Trophoblast cell (in vitro differentiated cells and primary cell): Measurements from ENCODE around the gene CYP46A1.

Experiments
- DNase-seq, 2 donors: peaks; one replicate each; pipeline ENCODE4 v3.0.0-alpha.2; 2016
- H2AFZ ChIP-seq: 2 replicates; pipeline ENCODE4 v1.6.1; 2013; ENCODE audit warnings: low read length, moderate library complexity, mild to moderate bottlenecking; ENCODE audit not compliant: insufficient read depth, poor library complexity
- H2AK5ac ChIP-seq: 2 replicates; pipeline ENCODE4 v1.6.1; 2013; ENCODE audit warnings: mild to moderate bottlenecking, low read length
- H2BK120ac ChIP-seq: 2 replicates; pipeline ENCODE4 v1.6.1; 2013; ENCODE audit warnings: low read length, mild to moderate bottlenecking, moderate library complexity; ENCODE audit not compliant: insufficient read depth, poor library complexity
- H2BK12ac ChIP-seq: 2 replicates; pipeline ENCODE4 v1.6.1; 2013; ENCODE audit warnings: mild to moderate bottlenecking, low read length, moderate library complexity
- H2BK5ac ChIP-seq: 2 replicates; pipeline ENCODE4 v1.6.1; 2013; ENCODE audit warnings: low read length, low read depth, moderate library complexity, mild to moderate bottlenecking; ENCODE audit not compliant: poor library complexity
- H3K14ac ChIP-seq: 2 replicates; pipeline ENCODE4 v1.6.1; 2013; ENCODE audit warnings: mild to moderate bottlenecking, low read length
- H3K18ac ChIP-seq: 2 replicates; pipeline ENCODE4 v1.6.1; 2013; ENCODE audit warnings: mild to moderate bottlenecking, low read length
- H3K23ac ChIP-seq: 2 replicates; pipeline ENCODE4 v1.6.1; 2013; ENCODE audit warnings: low read length
- H3K27ac ChIP-seq: 2 replicates; pipeline ENCODE4 v1.5.1; 2013; ENCODE audit warnings: low read depth, mild to moderate bottlenecking, inconsistent platforms, low read length, moderate library complexity
- H3K27me3 ChIP-seq: 2 replicates; pipeline ENCODE4 v1.6.1; 2013; ENCODE audit warnings: inconsistent platforms, mild to moderate bottlenecking, low read length, moderate library complexity; ENCODE audit not compliant: insufficient read depth
- H3K36me3 ChIP-seq, 2 experiments: 1 replicate in 1 of 2; 2 replicates in 1 of 2; pipeline ENCODE4 v1.6.1; 2013; ENCODE audit warnings: low read length in 2 of 2, mild to moderate bottlenecking in 2 of 2, moderate library complexity in 1 of 2; ENCODE audit not compliant: insufficient read depth in 2 of 2, control insufficient read depth in 1 of 2
- H3K4ac ChIP-seq: 2 replicates; pipeline ENCODE4 v1.6.1; 2013; ENCODE audit warnings: low read depth, mild to moderate bottlenecking, low read length, moderate library complexity
- H3K4me1 ChIP-seq, 2 experiments: 1 replicate in 1 of 2; 2 replicates in 1 of 2; pipeline ENCODE4 v1.6.1; 2013; ENCODE audit warnings: low read length in 2 of 2, mild to moderate bottlenecking in 2 of 2, moderate library complexity in 1 of 2; ENCODE audit not compliant: insufficient read depth in 2 of 2, control insufficient read depth in 1 of 2
- H3K4me2 ChIP-seq: 2 replicates; pipeline ENCODE4 v1.6.1; 2013; ENCODE audit warnings: inconsistent platforms, mild to moderate bottlenecking, low read length, moderate library complexity
- H3K4me3 ChIP-seq: 2 replicates; pipeline ENCODE4 v1.5.1; 2013; ENCODE audit warnings: mild to moderate bottlenecking, low read depth, low read length, inconsistent platforms
- H3K79me1 ChIP-seq: one replicate; pipeline ENCODE4 v1.6.1; 2013; ENCODE audit warnings: low read length
- H3K79me2 ChIP-seq: 2 replicates; pipeline ENCODE4 v1.6.1; 2013; ENCODE audit warnings: low read length, mild to moderate bottlenecking; ENCODE audit not compliant: control insufficient read depth, insufficient read depth, poor library complexity
- H3K9ac ChIP-seq: 2 replicates; pipeline ENCODE4 v1.6.1; 2013; ENCODE audit warnings: mild to moderate bottlenecking, low read length
- H3K9me3 ChIP-seq: 2 replicates; pipeline ENCODE4 v1.6.1; 2013; ENCODE audit warnings: low read depth, mild to moderate bottlenecking, control low read depth, inconsistent platforms, low read length; ENCODE audit not compliant: insufficient read depth
- H4K12ac ChIP-seq: 2 replicates; pipeline ENCODE4 v1.6.1; 2013; ENCODE audit warnings: low read depth, mild to moderate bottlenecking, low read length, moderate library complexity
- H4K8ac ChIP-seq: 2 replicates; pipeline ENCODE4 v1.6.1; 2013; ENCODE audit warnings: low read depth, mild to moderate bottlenecking, low read length, moderate library complexity
- H4K91ac ChIP-seq: one replicate; pipeline ENCODE4 v1.6.1; 2013; ENCODE audit warnings: low read depth, mild to moderate bottlenecking, low read length, moderate library complexity
- WGBS: extraction: QIAGEN DNeasy Blood & Tissue Kit; methylation state at CpG from one replicate; pipeline ENCODE4 v1.1.7; 2013; ENCODE audit warnings: missing lambda C conversion rate; ENCODE audit not compliant: insufficient read length, insufficient coverage; ENCODE audit errors: extremely low coverage; 5-methylcytosine and 5-hydroxymethylcytosine counted together

Gene CYP46A1

GRCh38 chr14:99688210-99688581, 4.1 kb downstream of the CYP46A1 start:
- DNase-seq, result no peak
- H3K4me2 ChIP-seq, result no peak overlapping the region

GRCh38 chr14:99688629-99689028, 4.5 kb downstream of the CYP46A1 start:
- Histone ChIP-seq H2BK12ac (no peak overlapping the region), H3K27me3 (no peaks in the 10 kb centered on the region), H2BK5ac (no peak overlapping the region), H4K8ac (no peak overlapping the region), H2BK120ac (no peak overlapping the region), H2AFZ (no peak overlapping the region), H3K4ac (no peak overlapping the region), H3K36me3 (no peaks in the 10 kb centered on the region), H3K79me2 (no peaks in the 10 kb centered on the region), H2AK5ac (no peak overlapping the region), H4K12ac (no peak overlapping the region), H3K79me1 (no peaks in the 10 kb centered on the region), H3K9me3 (peaks cover 3% of the 10 kb centered on the region), H3K18ac (no peak overlapping the region), H3K4me2 (no peak overlapping the region), H3K14ac (no peak overlapping the region), H4K91ac (no peak overlapping the region), H3K4me3 (no peak overlapping the region), H3K4me1 (peaks cover 3 to 8% of the 10 kb centered on the region in 2 experiments), H3K9ac (no peak overlapping the region), H3K27ac (no peak overlapping the region), H3K23ac (no peak overlapping the region)
- WGBS, result no CpG with 5 or more reads among the region's 11 CpGs
- DNase-seq, result no peak

More at GRCh38 chr14:99688210-99688581, 4.1 kb downstream of the CYP46A1 start:
- H2AK5ac ChIP-seq, result no peak overlapping the region
- no peak overlapping the region for H3K9ac ChIP-seq
- H3K27ac ChIP-seq, result no peak overlapping the region
- WGBS, result no CpG with 5 or more reads among the region's 10 CpGs
- no peak overlapping the region for H3K18ac ChIP-seq
- H4K91ac ChIP-seq, result no peak overlapping the region
- peaks cover 3% of the 10 kb centered on the region for H3K9me3 ChIP-seq
- no peaks in the 10 kb centered on the region for H3K27me3 ChIP-seq
- no peaks in the 10 kb centered on the region for H3K79me2 ChIP-seq
- H4K8ac ChIP-seq, result no peak overlapping the region
- H2BK12ac ChIP-seq, result no peak overlapping the region
- H2AFZ ChIP-seq, result no peak overlapping the region
- no peak overlapping the region for H3K4ac ChIP-seq
- H3K4me3 ChIP-seq, result no peak overlapping the region
- H3K4me1 ChIP-seq, result peaks cover 3 to 11% of the 10 kb centered on the region in 2 experiments
- peaks cover 3% of the 10 kb centered on the region for H3K79me1 ChIP-seq
- no peak overlapping the region for H3K23ac ChIP-seq
- no peaks in the 10 kb centered on the region for H3K36me3 ChIP-seq
- no peak overlapping the region for H2BK5ac ChIP-seq
- H2BK120ac ChIP-seq, result no peak overlapping the region
- H3K14ac ChIP-seq, result no peak overlapping the region
- H4K12ac ChIP-seq, result no peak overlapping the region

DNA sequence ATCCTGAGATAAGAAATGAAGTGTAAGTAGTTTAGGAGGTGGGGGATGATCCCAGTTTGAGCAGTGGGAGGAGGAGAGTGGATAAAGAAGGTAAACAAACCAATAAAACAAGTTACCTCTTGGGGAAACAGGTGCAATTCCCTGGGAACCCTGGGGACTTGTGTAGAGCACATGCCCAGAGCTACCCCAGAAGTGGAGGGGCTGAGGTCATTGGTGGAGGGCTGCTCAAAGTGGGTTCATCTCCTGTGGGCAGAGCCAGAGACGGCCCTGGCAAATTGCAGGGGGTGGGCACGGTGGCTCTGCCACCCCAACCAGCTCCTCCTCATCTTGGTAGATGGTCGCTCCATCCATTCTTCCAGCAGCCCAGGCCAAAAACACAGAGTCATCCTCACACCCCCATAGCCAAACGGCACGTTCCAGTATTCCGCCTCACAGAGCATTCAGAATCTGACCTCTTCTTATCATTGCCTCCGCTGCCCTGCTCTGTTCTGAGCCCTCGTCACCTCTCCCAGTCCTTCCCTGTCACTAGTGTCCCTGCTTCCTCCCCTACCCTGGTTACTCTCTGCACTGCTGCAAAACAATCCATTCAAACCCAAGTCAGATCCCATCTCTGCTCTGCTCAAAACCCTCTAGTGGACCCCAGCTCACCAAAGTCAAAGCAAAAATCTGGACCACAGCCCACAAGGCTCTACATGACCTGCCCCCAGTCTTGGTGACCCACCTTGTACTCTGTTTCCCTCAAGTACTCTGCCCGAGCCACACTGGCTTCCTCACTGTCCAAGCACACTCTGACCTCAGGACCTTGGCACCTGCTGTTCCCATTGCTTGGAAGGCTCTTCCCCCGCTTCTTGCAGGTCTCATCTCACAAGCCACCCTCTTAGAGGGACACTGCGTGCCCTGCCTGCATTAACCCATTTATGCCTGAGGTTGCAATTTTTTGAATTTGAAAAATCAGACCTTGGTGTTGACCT, 5.5 kb downstream of the CYP46A1 start:
- Histone ChIP-seq H3K36me3 (no peaks in the 10 kb centered on the region), H4K12ac (no peak overlapping the region), H3K4me1 (peaks cover 2 to 6% of the 10 kb centered on the region in 2 experiments), H2BK120ac (no peak overlapping the region), H4K8ac (no peak overlapping the region), H3K14ac (no peak overlapping the region), H3K79me2 (no peaks in the 10 kb centered on the region), H3K9ac (no peak overlapping the region), H3K4me3 (no peak overlapping the region), H3K79me1 (no peaks in the 10 kb centered on the region), H3K4me2 (no peak overlapping the region), H3K27ac (no peak overlapping the region), H4K91ac (no peak overlapping the region), H2BK5ac (no peak overlapping the region), H3K18ac (no peak overlapping the region), H3K4ac (no peak overlapping the region), H2AFZ (no peak overlapping the region), H3K9me3 (peaks cover 3% of the 10 kb centered on the region), H2BK12ac (no peak overlapping the region), H2AK5ac (no peak overlapping the region), H3K23ac (no peak overlapping the region), H3K27me3 (no peaks in the 10 kb centered on the region)
- WGBS, result no CpG with 5 or more reads among the region's 11 CpGs
- no peak for DNase-seq

GRCh38 chr14:99690636-99691035, 6.5 kb downstream of the CYP46A1 start:
- no peaks in the 10 kb centered on the region for H3K36me3 ChIP-seq
- no peaks in the 10 kb centered on the region for H3K79me1 ChIP-seq
- no CpG with 5 or more reads among the region's 5 CpGs for WGBS
- H3K18ac ChIP-seq, result no peak overlapping the region
- peaks cover 0 to 4% of the 10 kb centered on the region in 2 experiments for H3K4me1 ChIP-seq
- no peak overlapping the region for H3K4me3 ChIP-seq
- H2BK12ac ChIP-seq, result no peak overlapping the region
- H3K9me3 ChIP-seq, result peaks cover 3% of the 10 kb centered on the region
- no peak overlapping the region for H2BK120ac ChIP-seq
- no peak overlapping the region for H3K9ac ChIP-seq
- H3K27ac ChIP-seq, result no peak overlapping the region
- no peak for DNase-seq
- H2AK5ac ChIP-seq, result no peak overlapping the region
- no peaks in the 10 kb centered on the region for H3K27me3 ChIP-seq
- no peak overlapping the region for H3K4ac ChIP-seq
- H2AFZ ChIP-seq, result no peak overlapping the region
- no peak overlapping the region for H3K14ac ChIP-seq
- H3K4me2 ChIP-seq, result no peak overlapping the region
- H4K91ac ChIP-seq, result no peak overlapping the region
- no peaks in the 10 kb centered on the region for H3K79me2 ChIP-seq
- no peak overlapping the region for H3K23ac ChIP-seq
- H2BK5ac ChIP-seq, result no peak overlapping the region
- H4K12ac ChIP-seq, result no peak overlapping the region
- H4K8ac ChIP-seq, result no peak overlapping the region
